Stromal cell of bone marrow (primary cell): Measurements from ENCODE around the gene LSM12.
"Not testable (repeated sequence)": the region's sequence is repeated elsewhere in the genome, so short reads cannot be mapped to it uniquely, and the experiment has no call there.

Experiments used
- DNase-seq: peaks from one replicate; pipeline ENCODE4 v3.0.0-alpha.2; 2012; ENCODE audit warnings: low read depth

Gene LSM12

GRCh38 chr17:44044071-44044470 lies 22.4 kb downstream of the LSM12 start:
- peak; percentile 52 for DNase-seq

DNA sequence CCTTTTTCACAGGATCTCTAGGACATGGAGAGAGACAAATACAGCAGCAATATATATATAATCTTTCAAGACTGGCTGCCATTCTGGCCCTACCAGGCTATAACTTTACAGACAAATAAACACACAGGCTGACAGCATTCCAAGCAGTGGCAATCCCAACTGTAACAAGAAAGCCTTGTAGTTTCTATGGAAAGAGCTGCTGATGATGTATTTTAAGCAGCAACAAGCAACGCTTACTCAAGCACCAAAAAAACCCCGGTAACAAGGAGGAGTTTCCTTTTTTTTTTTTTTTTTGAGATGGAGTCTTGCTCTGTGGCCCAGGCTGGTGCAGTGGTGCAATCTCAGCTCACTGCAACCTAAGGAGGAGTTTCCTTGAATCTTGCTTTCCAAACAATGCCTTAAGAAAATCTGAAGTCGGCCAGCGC lies 23.2 kb downstream of the LSM12 start:
- peak; percentile 65 for DNase-seq

GRCh38 chr17:44039829-44040635 lies 26.4 kb downstream of the LSM12 start:
- DNase-seq: no peak

- no peak for DNase-seq
These were observed 27.9 kb downstream of the LSM12 start for GRCh38 chr17:44038604-44039011.

- DNase-seq: no peak
These were observed 29.0 kb downstream of the LSM12 start for GRCh38 chr17:44037471-44037870.

- DNase-seq: not testable (repeated sequence)
These were observed 31.8 kb downstream of the LSM12 start for GRCh38 chr17:44034688-44035087.

DNA sequence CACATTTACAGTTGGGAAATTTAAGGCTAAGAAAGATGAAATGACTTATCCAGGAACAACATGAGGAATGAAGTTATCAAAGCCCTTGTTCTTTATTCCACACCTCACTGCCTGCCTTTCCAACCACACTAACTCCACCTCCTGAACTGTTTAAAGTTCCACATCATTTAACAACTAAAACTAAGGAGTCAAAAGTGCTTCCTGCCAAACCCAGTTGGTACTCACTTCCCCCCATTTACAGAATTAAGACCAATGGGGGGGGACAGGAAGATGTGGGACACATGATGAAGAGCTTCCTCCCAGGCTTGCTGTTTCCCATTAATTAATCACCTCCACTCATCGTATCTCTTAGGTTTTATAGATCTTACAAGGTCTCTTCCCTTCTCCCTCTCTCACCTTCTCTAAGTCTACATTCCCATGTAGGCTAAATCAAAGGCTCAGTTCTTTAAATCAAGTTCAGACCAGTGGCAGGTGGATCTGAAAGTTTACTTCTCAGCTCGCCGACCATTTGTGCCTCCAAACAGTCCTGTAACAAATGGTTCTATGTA lies 32.5 kb downstream of the LSM12 start:
- no peak for DNase-seq

DNA sequence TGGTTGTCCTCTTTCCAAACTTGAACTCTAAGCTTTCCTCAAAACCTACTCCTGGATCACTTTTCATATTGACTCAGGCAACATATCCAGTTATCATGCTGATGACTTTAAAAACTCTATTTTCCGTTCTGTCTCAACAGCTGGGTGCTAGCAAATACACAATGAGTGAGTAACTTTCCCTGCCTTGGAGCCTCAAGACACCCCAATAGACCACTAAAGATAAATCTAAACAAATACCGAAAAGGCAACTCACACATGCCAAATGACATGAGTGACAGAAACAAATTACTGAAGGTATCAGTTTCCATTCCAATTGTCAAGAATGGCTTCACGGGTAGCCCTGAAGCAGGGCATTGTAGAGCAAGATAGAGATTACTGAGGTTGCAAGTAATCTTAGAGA lies 36.0 kb downstream of the LSM12 start:
- DNase-seq: no peak

DNA sequence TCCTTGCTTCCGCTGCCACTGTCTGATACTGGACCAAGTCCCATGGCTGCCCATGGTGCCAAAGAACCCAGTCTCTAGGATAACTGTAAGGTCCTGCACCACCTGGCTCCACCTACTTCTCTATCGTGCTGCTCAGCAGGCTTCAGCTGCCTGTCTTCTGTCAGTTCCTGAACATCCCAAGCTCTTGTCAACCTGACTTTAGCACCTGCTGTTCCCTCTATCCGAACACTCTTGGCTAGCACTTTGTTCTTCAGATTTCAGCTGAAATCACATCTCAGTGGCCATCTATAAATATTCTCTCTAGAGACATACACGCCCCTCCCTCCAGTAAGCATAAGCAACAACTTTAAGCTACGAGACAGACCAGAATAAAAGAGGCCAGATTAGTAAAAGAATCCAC lies 36.7 kb downstream of the LSM12 start:
- DNase-seq: no peak

- DNase-seq: no peak
These were observed 41.6 kb downstream of the LSM12 start for GRCh38 chr17:44024853-44025252.

GRCh38 chr17:44024271-44024663 lies 42.2 kb downstream of the LSM12 start:
- no peak for DNase-seq

DNA sequence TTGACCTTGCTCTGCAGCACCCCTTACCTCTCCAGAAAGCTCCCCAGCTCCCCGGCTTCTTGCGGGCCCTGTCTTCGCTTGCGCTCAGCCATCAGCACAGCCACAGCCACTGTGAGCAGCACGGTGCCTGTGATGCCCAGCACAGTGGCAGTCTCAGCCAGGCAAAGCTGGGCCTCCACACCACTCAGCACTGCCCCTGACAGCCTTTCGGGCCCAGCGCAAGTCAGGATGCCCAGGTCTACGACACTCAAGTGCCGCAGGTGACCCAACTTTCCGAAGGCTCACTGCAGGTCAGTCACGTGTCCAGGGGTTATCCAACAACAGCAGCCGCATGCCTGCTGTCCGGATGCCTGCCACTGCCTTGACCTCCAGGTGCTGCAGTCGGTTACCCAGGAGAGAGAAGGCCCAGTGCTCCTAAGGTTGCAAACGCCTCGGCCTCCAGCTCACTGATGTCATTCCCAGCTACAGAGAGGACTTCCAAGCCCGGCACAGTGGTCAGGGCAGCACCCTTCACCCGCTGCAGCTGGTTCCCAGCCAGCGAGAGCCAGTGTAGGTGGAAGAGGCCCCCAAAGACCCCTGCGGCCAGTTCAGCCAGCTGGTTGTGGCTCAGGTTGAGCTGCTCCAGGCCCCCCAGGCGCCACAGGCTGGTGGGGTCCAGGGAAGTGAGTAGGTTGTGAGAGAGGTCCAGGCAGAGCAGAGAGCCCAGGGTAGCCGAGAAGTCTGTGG lies 42.8 kb downstream of the LSM12 start:
- DNase-seq: no peak

DNA sequence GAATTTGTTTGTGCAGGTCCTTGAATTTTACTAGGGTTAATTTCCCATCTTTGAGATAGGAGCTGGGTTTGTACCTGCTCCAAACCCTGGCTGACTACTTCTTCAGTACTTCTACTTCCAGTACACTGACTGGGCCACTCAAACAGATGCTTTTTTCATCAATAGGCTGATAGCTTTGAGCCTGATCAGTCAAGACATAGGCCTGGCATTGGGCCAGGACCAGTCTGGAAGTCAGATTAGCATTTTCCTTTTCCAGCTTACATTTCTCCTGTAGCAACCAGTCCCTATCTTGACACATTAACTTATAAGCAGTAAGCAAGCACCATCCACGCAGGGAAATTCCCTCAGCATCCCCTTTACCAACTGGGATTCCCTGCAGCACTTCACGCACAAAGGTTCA lies 44.2 kb downstream of the LSM12 start:
- no peak for DNase-seq

DNA sequence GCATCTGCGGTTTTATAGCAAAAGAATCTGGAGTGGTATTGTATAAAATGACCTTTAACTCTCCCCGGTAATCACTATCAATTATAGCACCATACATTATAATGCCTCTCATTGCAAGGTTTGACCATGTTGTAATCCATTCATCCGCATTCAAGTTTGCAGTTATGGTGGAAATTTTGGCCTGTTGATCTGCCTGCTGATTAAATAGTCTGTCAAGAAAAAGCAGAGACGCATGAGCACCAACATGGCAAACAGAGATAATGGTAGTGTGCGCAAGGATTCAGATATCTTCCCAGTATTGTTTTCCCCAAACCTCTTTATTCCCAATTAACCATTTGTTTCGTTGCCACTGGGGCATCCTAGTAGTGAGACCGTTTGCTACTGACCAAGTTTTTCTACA lies 45.2 kb downstream of the LSM12 start:
- not testable (repeated sequence) for DNase-seq

DNA sequence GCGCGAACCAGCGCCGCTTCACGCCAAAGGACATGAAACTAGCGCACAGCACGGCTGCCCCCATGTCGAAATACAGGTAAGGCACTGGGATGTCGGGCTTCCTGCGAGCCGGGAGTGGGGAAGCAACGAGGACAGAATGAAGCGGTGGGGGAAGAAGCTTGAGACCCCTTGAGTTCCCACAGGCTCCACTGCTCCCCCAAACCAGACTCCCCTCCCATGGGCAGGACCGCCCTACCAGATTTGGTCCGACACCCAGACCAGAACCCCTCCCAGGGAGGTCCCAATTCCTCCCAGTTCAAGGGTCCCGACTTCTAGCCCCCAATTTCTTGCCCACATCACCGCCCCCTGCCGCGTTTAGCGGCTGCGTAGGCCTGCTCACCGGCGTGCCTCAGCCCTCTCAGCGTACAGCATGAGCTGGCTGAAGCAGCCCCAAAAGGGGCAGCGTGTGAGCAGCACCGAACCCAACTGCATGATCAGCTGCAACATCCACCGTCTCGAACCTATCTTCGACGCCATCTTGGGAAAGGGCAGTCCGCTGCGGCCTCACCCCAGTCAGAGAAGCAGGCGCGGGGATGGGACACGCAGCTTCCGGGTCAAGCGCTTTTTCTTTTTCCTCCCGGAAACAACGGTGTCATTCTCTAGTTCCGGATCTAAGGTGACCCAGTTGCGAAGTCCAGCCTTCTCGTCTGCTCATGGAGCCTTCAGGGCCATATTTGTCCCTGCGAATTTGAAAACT lies 51.9 kb downstream of the LSM12 start, which contains the start of gene TMEM101:
TMEM101 (minus strand) TSS at position 527 of the 736 bp plus-strand sequence; CDS start at position 516, 11 bp downstream.
- peak; percentile 87 for DNase-seq

- DNase-seq: no peak
These were observed 52.4 kb downstream of the LSM12 start for GRCh38 chr17:44014133-44014436.

DNA sequence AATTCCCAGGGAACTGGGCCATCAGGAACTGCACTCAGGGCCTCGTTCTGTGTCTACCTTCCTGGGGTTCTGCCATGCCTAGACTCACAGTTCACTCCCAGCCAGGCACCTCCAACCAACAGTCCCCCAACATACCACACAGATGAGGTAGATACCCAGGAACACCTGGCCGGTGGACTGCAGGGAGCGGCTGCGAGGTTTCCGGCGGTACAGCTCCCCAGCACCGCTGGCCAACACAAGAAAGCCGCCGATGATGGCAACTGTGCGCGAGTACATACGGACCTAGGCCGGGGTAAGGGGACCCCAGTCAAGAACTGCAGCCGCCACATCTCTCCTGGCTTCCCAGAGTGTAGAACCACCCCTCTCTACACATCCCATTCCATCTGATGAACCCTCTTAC lies 53.6 kb downstream of the LSM12 start:
- DNase-seq: no peak

DNA sequence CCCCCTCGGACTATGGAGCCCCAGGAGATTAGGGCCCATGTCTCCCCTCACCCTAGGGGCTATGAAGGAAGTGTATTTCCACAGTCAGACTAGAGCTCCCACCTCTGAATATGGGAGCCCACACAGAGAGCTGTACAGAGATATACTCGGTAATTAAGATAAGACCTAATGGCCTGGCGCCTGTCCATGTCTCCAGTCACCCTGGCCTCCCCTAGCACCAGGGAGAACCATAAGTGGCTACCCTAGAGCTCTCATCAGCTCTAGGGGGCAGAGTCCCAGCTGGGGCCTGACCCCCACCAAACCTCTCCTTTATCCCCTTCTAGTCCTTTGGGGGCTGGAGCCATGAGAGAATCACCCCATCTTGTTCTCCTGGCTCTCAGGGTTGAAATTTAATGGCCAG lies 54.1 kb downstream of the LSM12 start:
- DNase-seq: no peak

DNA sequence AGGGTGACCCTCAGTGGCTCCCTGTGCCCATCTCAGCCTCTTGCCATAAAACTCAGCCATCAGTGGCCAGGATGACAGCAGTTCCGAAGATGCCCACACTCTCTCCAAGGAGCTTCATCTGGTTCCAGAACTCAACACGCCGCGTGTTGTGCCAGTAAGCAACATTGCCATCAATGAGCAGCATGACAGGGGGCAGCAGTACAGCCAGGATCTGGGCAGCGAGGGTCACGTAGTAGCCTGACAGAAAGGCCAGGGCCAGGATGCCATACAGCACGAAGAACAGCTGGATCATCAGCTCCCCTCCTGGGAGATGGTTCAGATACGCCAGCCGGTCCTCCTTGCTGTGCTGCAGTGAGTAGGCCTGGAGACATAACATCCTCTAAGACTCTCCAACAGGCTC lies 54.6 kb downstream of the LSM12 start:
- no peak for DNase-seq

- no peak for DNase-seq
These were observed 55.4 kb downstream of the LSM12 start for GRCh38 chr17:44010966-44011647.

GRCh38 chr17:44008205-44008909 lies 58.1 kb downstream of the LSM12 start:
- DNase-seq: no peak
